IPS-11a (cell line): Measurements from ENCODE around the gene PNKD.

Experiments used
- H3K4me3 ChIP-seq: one replicate; pipeline ENCODE4 v1.5.1; 2013; ENCODE audit warnings: low read depth, low read length, control low read depth

Gene PNKD

DNA sequence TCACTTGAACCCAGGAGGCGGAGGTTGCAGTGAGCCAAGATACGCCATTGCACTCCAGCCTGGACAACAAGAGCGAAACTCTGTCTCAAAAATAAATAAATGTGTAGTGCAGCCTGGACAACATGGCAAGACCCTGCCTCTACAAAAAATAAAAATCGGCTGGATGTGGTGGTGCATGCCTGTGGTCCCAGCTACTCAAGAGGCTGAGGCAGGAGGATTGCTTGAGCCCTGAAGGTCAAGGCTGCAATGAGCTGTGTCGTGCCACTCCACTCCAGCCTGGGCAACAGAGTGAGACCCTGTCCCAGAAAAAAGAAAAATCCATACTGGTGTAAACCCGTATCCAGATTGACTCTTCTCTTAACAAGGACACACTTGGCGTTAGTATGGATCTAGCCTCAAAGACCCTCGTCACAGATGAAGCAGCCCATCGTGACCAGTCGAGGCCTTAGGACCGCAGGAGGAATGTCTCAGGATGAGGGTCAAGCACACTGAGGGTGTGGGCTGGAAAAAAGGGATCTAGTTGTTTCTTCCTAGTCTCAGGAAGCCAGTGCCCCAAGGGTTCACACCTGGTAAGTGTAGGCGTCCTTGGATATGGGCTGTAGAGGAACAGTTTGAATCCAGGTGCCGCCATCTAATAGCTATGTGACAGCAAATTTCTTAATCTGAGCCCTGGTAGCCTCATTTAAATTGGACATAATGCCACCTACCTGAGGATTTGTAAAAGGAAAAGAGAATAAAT, 13.5 kb upstream of the PNKD start:
- no peak overlapping the region for H3K4me3 ChIP-seq

GRCh38 chr2:218257390-218257981, 12.8 kb upstream of the PNKD start:
- no peak overlapping the region for H3K4me3 ChIP-seq

GRCh38 chr2:218259099-218259961, 11.0 kb upstream of the PNKD start:
- no peak overlapping the region for H3K4me3 ChIP-seq

DNA sequence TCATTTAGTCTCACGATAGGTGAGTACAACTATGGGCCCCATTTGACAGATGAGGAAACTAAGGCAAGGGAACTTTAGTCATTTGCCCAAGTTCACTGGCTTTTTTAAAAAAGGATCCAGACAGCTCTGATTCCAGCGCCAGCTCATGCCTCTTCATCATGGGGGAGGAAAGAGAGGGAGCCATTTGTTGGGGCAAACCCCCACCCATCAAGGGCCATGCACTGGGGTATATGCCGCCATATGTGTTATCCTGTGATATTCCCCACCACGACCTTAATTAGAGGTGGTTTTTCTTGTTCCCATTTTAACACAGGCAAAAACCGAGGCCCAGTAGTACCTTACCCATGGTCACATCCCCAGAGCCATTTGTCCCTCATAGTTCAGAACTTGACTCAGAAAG, 10.2 kb upstream of the PNKD start:
- H3K4me3 ChIP-seq = no peak overlapping the region

DNA sequence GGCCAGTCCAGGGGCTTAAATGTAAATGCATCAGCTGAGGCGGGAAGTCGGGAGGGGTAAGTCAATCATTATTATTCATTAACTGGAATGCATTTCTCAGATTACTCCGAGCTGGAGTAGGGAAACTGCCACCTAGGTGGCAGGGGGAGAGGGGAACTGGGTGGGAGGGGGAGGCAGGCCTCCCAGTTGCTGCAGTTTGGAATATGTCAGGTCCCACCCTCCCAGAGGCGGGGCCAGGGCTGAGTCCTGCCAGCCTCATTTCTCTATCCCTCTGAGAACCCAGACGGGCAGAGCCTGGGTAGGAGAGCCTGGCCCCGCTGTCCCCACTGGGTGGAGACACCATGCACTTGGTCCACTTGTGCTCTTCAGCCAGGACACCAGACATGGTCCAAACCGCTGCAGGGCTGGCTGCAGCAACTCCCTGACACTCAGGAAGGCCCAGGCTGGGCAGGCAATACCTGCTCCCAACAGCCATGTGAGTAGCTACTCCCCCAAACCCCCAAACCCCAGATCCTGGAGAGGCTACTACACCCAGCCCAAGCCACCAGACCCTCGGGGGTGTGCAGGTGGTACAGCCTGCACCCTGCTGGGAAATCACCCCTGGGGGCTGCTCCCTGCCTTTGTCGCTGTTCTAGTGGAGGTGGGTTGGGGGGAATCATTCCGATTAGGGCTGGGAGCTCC, 9.4 kb upstream of the PNKD start, which contains the start of gene GPBAR1:
Gene GPBAR1, plus strand, starts transcription at position 274 of the 681 bp plus-strand sequence. CDS start 1,710 bp downstream, outside the sequence.
- no peak within 1 kb of the TSS for H3K4me3 ChIP-seq

DNA sequence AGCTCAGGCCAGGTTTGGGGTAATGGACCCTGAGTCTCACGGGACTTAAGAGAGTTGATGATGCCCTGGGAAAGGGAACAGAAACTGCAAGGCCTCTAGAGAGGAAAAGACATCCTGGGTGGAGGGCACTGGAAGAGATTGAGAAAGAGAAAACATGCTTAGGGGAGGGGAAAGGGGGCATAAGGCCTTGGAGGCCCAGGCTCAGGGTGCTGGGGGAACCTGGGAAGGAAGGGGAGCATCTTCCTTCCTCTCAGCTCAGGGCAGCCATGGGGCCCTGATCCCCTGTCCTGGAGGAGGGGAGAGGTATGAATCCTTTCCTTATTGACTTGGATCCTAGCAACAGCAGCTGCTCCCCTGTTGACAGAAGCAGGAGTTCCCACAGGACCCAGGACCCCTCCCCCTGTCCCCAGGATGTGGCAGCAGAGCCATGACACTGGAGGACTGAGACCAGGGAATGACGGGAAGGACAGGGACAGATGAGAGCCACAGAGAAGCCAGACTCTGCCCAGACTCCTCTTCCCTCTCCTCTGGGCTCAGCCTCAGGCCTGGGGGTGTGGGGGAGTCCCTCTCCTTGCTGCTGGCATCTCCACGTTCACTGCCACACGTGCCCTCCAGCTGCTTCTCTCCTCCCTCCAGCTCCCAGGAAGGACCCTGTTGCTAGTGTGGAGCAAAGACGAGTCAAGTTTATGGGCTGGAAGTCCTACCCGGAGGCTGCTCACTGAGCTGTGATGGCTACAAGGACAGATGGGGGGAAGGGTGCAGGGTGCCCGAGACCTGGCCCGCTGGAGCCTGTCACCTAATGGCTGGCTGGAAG, 8.7 kb upstream of the PNKD start:
- H3K4me3 ChIP-seq = no peak overlapping the region

DNA sequence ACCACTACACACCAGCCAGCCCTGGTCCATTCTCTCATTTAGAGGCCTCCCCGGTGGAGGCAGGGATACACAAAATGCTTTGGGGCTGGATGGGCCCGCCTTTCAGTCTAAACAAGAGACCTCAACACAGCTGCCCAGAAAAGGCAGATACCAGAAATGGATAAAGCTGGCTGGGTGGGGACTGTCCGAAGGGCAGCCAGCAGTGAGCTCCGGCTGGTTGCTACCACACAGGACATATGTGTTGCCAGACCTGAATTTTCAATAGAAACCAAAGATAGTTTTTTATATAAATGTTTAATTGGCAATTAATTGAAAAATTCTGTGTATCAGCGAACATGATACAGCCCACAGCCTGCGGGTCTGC, 8.1 kb upstream of the PNKD start:
- no peak overlapping the region for H3K4me3 ChIP-seq

- H3K4me3 ChIP-seq = no peak overlapping the region
Measured at GRCh38 chr2:218262631-218263586, 7.4 kb upstream of the PNKD start.

GRCh38 chr2:218263817-218264641, 6.3 kb upstream of the PNKD start:
- no peak overlapping the region for H3K4me3 ChIP-seq

- no peak overlapping the region for H3K4me3 ChIP-seq
Measured at GRCh38 chr2:218264773-218265561, 5.4 kb upstream of the PNKD start.

DNA sequence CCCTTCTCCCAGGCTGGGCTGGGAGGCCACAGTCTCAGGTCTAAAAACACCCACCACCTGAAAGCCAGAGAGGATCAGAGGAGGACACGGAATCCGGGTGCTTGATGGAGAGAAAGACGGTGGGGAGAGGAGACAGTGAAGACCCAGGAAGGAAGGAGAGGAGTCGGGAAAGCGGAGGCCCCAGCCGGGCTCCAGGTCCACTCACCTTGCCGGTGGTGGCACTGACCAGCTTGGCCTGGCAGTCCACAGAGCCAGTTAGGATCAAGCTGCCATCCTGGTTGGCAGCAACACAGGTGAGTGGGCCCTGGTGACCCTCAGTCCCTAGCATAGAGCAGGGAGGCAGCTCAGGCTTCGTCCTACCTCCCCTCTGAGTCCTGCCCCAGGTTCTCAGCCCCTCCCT, 4.7 kb upstream of the PNKD start:
- H3K4me3 ChIP-seq = no peak overlapping the region

- H3K4me3 ChIP-seq = no peak overlapping the region
Measured at GRCh38 chr2:218266316-218266979, 3.9 kb upstream of the PNKD start.

- no peak overlapping the region for H3K4me3 ChIP-seq
Measured at GRCh38 chr2:218267259-218267658, 3.1 kb upstream of the PNKD start.

- peak overlapping the region; percentile 96 for H3K4me3 ChIP-seq
Measured at GRCh38 chr2:218270721-218271486, 585 bp downstream of the PNKD start.

DNA sequence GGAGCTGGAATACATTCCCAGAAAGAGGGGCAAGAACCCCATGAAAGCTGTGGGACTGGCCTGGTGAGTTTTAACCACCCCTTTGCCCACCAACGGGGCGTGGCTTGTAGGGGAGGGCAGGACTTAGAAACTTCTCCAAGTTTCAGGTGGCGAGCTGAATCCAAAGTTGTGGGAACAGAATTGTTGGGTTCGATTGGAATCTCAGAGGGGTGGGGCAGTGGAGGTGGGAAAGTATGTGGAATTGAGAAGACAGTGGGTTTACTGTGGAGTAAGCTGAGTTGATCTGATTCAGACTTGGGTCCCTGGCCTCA, 1.1 kb downstream of the PNKD start:
- H3K4me3 ChIP-seq = no peak overlapping the region

DNA sequence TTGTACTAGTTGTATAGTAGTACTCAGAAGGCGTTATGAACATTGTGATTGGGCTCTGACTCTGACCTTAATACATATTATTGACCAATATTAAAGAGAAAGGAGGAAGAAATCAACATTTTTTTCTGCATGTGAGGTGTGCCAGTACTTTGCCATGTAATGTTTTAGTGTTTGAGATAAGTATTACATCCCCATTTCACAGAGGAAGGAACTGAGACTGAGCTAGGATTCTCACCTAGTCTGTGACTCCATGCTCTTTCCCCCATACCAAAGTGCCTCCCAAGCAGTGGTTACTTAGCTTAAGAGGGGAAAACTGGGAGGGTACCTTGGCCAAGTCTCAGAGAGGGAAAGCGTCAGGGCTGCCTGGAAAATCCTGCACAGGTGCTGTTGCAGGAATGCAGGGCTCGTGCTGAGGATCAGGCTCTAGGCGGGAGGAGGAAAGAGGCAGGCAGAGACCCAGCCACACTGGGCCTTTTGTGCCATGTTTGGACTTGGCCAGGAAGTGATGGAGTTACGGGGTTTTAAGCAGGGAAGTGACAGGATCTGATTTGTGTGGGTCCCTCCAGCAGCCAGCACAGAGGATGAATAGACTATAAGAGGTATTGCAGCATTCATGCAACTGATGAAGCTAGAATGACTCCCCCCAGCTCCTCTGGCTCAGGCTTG, 1.7 kb downstream of the PNKD start:
- no peak overlapping the region for H3K4me3 ChIP-seq
